ENCODE results near the gene DRG2. TPM values are rescaled to one million over a fixed set of nuclear protein-coding genes. Genes with fewer than 3 reads are reported as not detected.

Gene DRG2
- total and polyA plus RNA-seq, 2 of the 8 experiments (the other 6 are each of a cell fraction or from before 2014, with no cell fraction given) = 44.6 to 47.8 TPM

- no peak overlapping the region for H4K5ac ChIP-seq (ENCODE audit: insufficient read length, low read depth, low read length)
- POLR2A ChIA-PET (ENCODE audit: partially characterized antibody) = interaction anchor here (0.8 to 1.7 kb wide), 3 partner anchors 11 to 25 kb away, joined by 3 to 6 read pairs (median 3); no protein-coding TSS in a partner anchor
- FAIRE-seq = no peak
Observed at GRCh38 chr17:18129041-18129502, 41.3 kb downstream of the DRG2 start.

More at GRCh38 chr17:18129041-18129502, 41.3 kb downstream of the DRG2 start:
- CTCF ChIA-PET (ENCODE audit: partially characterized antibody) = interaction anchor here (5.6 kb wide), 1 partner anchor 13 kb away, joined by 50 read pairs; no protein-coding TSS in a partner anchor
- Histone ChIP-seq H3K56ac (replicated peaks; ENCODE audit: insufficient read length, low read depth, low read length) (no peak overlapping the region), H3K9me3 (ENCODE audit: insufficient read depth in 2 of 2, low read depth in 1 of 2, low read length in 1 of 2) (no peaks in the 10 kb centered on the region), H3K4ac (replicated peaks; ENCODE audit: insufficient read length, low read depth, low read length) (no peak overlapping the region), H4K8ac (ENCODE audit: extremely low read depth, insufficient read depth, low read length) (no peak overlapping the region), H2BK120ac (replicated peaks; ENCODE audit: low read depth, low read length) (no peak overlapping the region), H2BK5ac (ENCODE audit: low read depth, low read length) (no peak overlapping the region), H3K36me3 (ENCODE audit: control insufficient read depth in 2 of 4, insufficient read depth in 4 of 4, low read length in 3 of 4) (no peaks in the 10 kb centered on the region), H3K18ac (ENCODE audit: extremely low read depth, low read length) (no peak overlapping the region), H3K23ac (ENCODE audit: insufficient read length) (no peak overlapping the region), H3K9ac (replicated peaks in 1 of 4; ENCODE audit: extremely low read depth in 1 of 4, low read depth in 3 of 4, low read length in 3 of 4) (no peak overlapping the region), H2BK15ac (ENCODE audit: low read length) (peak overlapping the region; percentile 55; the same call in 1 of the 2 replicates), H3K79me1 (ENCODE audit: low read depth, low read length) (no peaks in the 10 kb centered on the region), H4K91ac (replicated peaks; ENCODE audit: insufficient read length, low read length) (no peak overlapping the region), H2BK20ac (ENCODE audit: low read length) (no peak overlapping the region), H3K27ac (ENCODE audit: low read depth, low read length) (no peak overlapping the region), H3K4me1 (replicated peaks in 1 of 4; ENCODE audit: control insufficient read depth in 3 of 4, insufficient read depth in 4 of 4, low read length in 3 of 4) (no peaks in the 10 kb centered on the region; a peak in 1 of 7 replicates), H2AFZ (ENCODE audit: low read length) (no peak overlapping the region), H3K27me3 (replicated peaks in 1 of 4; ENCODE audit: control insufficient read depth in 3 of 4, extremely low read depth in 1 of 4, insufficient read depth in 3 of 4, low read length in 3 of 4) (peaks cover 0 to 3% (median 2%) of the 10 kb centered on the region in 4 experiments; a peak in 4 of 7 replicates), H4K20me1 (replicated peaks in 1 of 2; ENCODE audit: control insufficient read depth in 1 of 2, insufficient read depth in 2 of 2, low read length in 2 of 2) (no peaks in the 10 kb centered on the region), H3K14ac (ENCODE audit: insufficient read length) (no peak overlapping the region), H3K23me2 (ENCODE audit: low read depth, low read length) (no peaks in the 10 kb centered on the region), H3K4me2 (ENCODE audit: insufficient read depth in 1 of 2, low read depth in 2 of 2, low read length in 2 of 2) (no peak overlapping the region), H3K79me2 (ENCODE audit: control insufficient read depth in 1 of 2, insufficient read depth in 2 of 2, low read length in 2 of 2) (no peaks in the 10 kb centered on the region), H2AK5ac (ENCODE audit: low read depth, low read length) (no peak overlapping the region), H3K4me3 (ENCODE audit: extremely low read depth in 1 of 4, insufficient read depth in 2 of 4, low read depth in 3 of 4, low read length in 4 of 4) (no peak overlapping the region), H2BK12ac (ENCODE audit: low read depth, low read length) (no peak overlapping the region)
- DNase-seq (ENCODE audit: low read depth in 1 of 2, low spot score in 2 of 2) = no peak
- 78% methylated on average over 4 of the region's 4 CpGs; no CpG with 5 or more reads in 1 of the 2 experiments for WGBS, 2 experiments (ENCODE audit: extremely low coverage in 1 of 2, insufficient coverage in 1 of 2, insufficient read length in 1 of 2, insufficient replicate concordance in 2 of 2, low coverage in 1 of 2, low lambda C conversion rate in 2 of 2, missing lambda C conversion rate in 1 of 2)
- TF ChIP-seq USF2 (IDR thresholded peaks at IDR 0.05; ENCODE audit: low read length) = no peak
- TF ChIP-seq MAFK (IDR thresholded peaks at IDR 0.05; ENCODE audit: low read depth, low read length) = no peak
- no peak for TF ChIP-seq SP4 (IDR thresholded peaks at IDR 0.05; ENCODE audit: low read length)
- no peak for TF ChIP-seq POLR2AphosphoS5 (IDR thresholded peaks at IDR 0.05; ENCODE audit: low read depth, low read length)
- TF ChIP-seq HDAC6 (IDR thresholded peaks at IDR 0.05; ENCODE audit: low read depth, low read length) = no peak
